Activated CD4-positive, alpha-beta memory T cell treated with anti-CD3 and anti-CD28 coated beads, Interleukin-2, amount 10 ng/mL, durations not matched to agents 7 days and 5 days (primary cell): ENCODE results near the gene ITGB2. TPM values are rescaled to one million over a fixed set of nuclear protein-coding genes. Genes with fewer than 3 reads are reported as not detected.
A peak's percentile ranks its signal among the peaks of the same experiment; 100 is the strongest.

ENCODE experiments used
- CTCF ChIA-PET: fragments of 350-600 bp; sonication (Branson Sonifier 250); formaldehyde crosslinking; loops from one replicate; lab custom pipeline; 2021; ENCODE audit warnings: antibody characterized with exemption, inconsistent platforms; lab: Charles Lee
- POLR2A ChIA-PET: fragments of 350-600 bp; sonication (Branson Sonifier 250); formaldehyde crosslinking; loops from one replicate; lab custom pipeline; 2021; ENCODE audit warnings: antibody characterized with exemption; lab: Charles Lee
- DNase-seq: peaks from one replicate; pipeline ENCODE4 v3.0.0-alpha.2; 2020
- H3K27ac Mint-ChIP-seq: one replicate; pipeline ENCODE4 v1.8.0; 2021; ENCODE audit warnings: mild to moderate bottlenecking, mixed read lengths
- H3K27me3 Mint-ChIP-seq: one replicate; pipeline ENCODE4 v1.8.0; 2021; ENCODE audit warnings: mixed read lengths
- H3K36me3 Mint-ChIP-seq: one replicate; pipeline ENCODE4 v1.8.0; 2021; ENCODE audit warnings: low read depth, mixed read lengths
- H3K4me1 Mint-ChIP-seq: one replicate; pipeline ENCODE4 v1.8.0; 2021; ENCODE audit warnings: mixed read lengths
- H3K4me3 Mint-ChIP-seq: one replicate; pipeline ENCODE4 v1.8.0; 2021; ENCODE audit warnings: mild to moderate bottlenecking, mixed read lengths
- H3K9me3 Mint-ChIP-seq: one replicate; pipeline ENCODE4 v1.8.0; 2021; ENCODE audit warnings: mixed read lengths
- total RNA-seq, 2 experiments: library from RNA; stranded (reverse); gene quantifications; one replicate each; pipeline ENCODE4 v1.2.3, GENCODE V29; 2021

The ITGB2 gene
- total RNA-seq, 2 experiments from 2014 or later = 631 to 642 TPM

GRCh38 chr21:44952116-44952928 lies 31.6 kb upstream of the ITGB2 start:
- POLR2A ChIA-PET = interaction anchor here (1.0 kb wide), 1 partner anchor 13 kb away, joined by 3 read pairs; the partner anchor contains the start of gene SLX9
- Mint-ChIP-seq H3K4me3 (no peak overlapping the region), H3K27me3 (no peaks in the 10 kb centered on the region), H3K27ac (no peak overlapping the region), H3K4me1 (peaks cover 4% of the 10 kb centered on the region), H3K9me3 (no peaks in the 10 kb centered on the region), H3K36me3 (peaks cover 19% of the 10 kb centered on the region)
- CTCF ChIA-PET = interaction anchor here (1.2 to 3.9 kb wide), 2 partner anchors 176 to 185 kb away, joined by 6 to 18 read pairs; no protein-coding TSS in a partner anchor
- DNase-seq = no peak

DNA sequence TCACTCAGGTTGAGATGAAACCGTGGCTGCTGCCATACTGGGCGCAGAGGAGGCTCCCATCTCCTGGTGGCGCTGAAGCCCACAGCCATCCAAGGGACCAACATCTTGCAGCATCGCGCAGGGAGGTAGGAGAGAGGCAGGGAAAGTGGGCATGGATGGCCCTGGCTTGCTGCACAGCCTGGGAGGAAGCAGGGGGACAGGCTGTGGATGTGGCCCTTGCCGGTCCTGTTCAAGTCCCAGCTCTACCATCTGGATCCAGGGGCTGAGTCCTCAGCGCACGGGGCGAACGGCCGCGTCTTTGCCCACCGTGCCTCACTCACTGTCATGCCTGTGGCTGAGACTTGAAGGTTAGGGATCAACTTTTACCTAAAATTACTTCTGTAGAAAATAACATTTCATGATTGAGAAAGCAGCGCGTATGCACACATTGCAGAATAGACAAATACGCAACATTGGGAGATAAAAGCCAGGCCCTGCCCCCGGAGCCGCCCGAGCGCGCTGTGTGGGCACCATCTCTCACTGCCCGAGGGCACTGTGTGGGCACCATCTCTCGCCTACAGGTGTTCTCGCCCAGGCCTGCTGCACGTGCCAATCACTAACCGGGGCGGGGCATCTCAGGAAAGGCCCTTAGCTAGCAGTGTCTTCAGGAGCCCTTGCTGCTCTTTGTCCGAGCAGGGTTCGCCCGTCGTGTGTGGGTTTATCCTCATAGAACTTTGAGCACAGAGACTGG lies 30.7 kb upstream of the ITGB2 start:
- CTCF ChIA-PET = interaction anchor here (3.9 to 11.8 kb wide), 3 partner anchors 177 to 188 kb away, joined by 18 to 178 read pairs (median 150); no protein-coding TSS in a partner anchor
- no peaks in the 10 kb centered on the region for H3K9me3 Mint-ChIP-seq
- POLR2A ChIA-PET = no interaction called here
- H3K36me3 Mint-ChIP-seq = peaks cover 18% of the 10 kb centered on the region
- no peak overlapping the region for H3K4me3 Mint-ChIP-seq
- peaks cover 4% of the 10 kb centered on the region for H3K4me1 Mint-ChIP-seq
- DNase-seq = no peak
- no peaks in the 10 kb centered on the region for H3K27me3 Mint-ChIP-seq
- H3K27ac Mint-ChIP-seq = no peak overlapping the region

DNA sequence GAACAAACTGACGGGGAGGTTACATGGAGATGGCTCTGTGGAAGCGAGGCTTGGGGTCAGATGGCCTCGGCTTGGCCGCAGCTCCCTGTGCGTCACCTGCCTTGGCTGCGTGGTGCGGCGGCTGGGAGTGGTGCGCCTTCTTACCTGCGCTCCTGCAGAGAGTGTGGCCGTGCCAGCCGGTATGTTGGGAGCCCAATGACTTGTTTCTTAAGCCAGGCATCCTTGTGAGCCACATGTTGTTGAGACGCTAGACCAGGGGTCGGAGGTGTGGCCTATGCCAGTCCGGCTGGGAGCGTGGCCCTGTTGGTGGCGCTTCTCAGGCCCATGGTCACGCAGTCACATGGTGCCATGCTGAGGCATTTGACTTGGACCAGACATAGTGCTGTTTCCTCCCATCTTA lies 29.7 kb upstream of the ITGB2 start:
- H3K9me3 Mint-ChIP-seq = no peaks in the 10 kb centered on the region
- DNase-seq = no peak
- ChIA-PET POLR2A (no interaction called here), CTCF (interaction anchor here (0.6 to 11.8 kb wide), 18 partner anchors 8 to 338 kb away, joined by 3 to 178 read pairs (median 4); partner anchors contain the start of genes ADARB1 and POFUT2)
- peaks cover 6% of the 10 kb centered on the region for H3K4me1 Mint-ChIP-seq
- H3K36me3 Mint-ChIP-seq = peaks cover 16% of the 10 kb centered on the region
- H3K27ac Mint-ChIP-seq = no peak overlapping the region
- H3K4me3 Mint-ChIP-seq = no peak overlapping the region
- no peaks in the 10 kb centered on the region for H3K27me3 Mint-ChIP-seq

DNA sequence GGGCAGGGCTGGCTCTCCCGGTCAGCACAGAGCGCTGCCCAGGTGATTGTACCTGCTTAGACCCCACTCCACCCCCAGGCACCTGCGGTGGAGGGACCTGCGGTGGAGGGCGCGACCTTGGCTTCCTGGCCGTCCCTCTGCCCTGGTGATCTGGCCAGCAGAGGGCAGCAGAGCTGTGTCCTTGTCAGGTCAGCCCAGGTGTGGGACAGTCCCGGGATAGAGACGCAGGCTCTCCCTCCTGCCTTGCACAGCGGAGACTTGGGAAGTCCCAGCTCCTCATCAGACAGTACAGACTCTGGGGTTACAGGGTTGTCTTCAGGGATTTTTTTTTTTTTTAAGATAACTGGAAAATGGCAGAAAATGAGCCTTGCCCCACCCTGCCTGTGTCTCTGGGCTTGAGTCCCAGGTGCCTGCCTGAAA lies 29.1 kb upstream of the ITGB2 start:
- peaks cover 8% of the 10 kb centered on the region for H3K4me1 Mint-ChIP-seq
- POLR2A ChIA-PET = no interaction called here
- peak; percentile 84 for DNase-seq
- no peak overlapping the region for H3K27ac Mint-ChIP-seq
- H3K4me3 Mint-ChIP-seq = no peak overlapping the region
- CTCF ChIA-PET = interaction anchor here (0.6 to 11.8 kb wide), 18 partner anchors 8 to 338 kb away, joined by 3 to 178 read pairs (median 4); partner anchors contain the start of genes ADARB1 and POFUT2
- peaks cover 19% of the 10 kb centered on the region for H3K36me3 Mint-ChIP-seq
- H3K9me3 Mint-ChIP-seq = no peaks in the 10 kb centered on the region
- no peaks in the 10 kb centered on the region for H3K27me3 Mint-ChIP-seq

DNA sequence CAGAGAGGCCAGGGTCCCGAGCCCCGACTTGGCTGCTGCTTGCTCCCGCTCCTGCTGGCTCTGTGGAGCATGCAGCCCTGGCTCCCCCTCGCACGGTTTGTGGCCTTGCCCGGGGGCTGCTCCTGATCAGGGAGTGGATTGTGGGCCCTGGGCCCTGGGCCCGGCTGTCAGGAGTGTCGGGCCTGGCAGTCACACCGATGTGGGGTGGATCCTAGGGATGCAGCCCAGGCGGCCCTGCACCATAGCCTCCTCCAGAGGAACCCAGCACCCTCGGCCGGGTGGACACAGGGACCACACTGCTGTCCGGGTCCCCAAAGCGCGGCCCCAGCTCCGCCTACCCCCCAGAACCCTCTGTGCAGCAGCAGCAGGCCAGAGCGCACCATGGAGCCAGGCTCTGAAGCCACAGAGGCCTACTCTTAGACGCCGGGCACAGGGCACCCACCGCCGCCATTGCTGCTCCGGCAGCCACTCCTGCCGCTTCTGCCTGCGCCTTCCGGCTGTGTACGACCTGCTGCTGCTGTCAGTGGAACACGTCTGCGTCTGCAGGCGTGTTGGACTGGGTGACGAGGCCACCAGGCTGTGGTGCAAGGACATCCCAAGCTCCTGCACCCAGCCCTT lies 28.6 kb upstream of the ITGB2 start:
- H3K9me3 Mint-ChIP-seq = no peaks in the 10 kb centered on the region
- no peak overlapping the region for H3K4me3 Mint-ChIP-seq
- no peaks in the 10 kb centered on the region for H3K27me3 Mint-ChIP-seq
- no peak overlapping the region for H3K27ac Mint-ChIP-seq
- H3K4me1 Mint-ChIP-seq = peaks cover 10% of the 10 kb centered on the region
- ChIA-PET POLR2A (interaction anchor here (1.9 kb wide), 1 partner anchor 9 kb away, joined by 5 read pairs; the partner anchor contains the start of gene SLX9), CTCF (interaction anchor here (0.9 to 11.8 kb wide), 11 partner anchors 9 to 190 kb away, joined by 3 to 178 read pairs (median 4); partner anchors contain the start of gene ADARB1)
- H3K36me3 Mint-ChIP-seq = peaks cover 22% of the 10 kb centered on the region
- DNase-seq = no peak

- CTCF ChIA-PET = interaction anchor here (1.0 to 11.8 kb wide), 4 partner anchors 15 to 191 kb away, joined by 3 to 178 read pairs (median 77); no protein-coding TSS in a partner anchor
- Mint-ChIP-seq H3K27me3 (no peaks in the 10 kb centered on the region), H3K9me3 (no peaks in the 10 kb centered on the region), H3K36me3 (peaks cover 27% of the 10 kb centered on the region), H3K4me1 (peaks cover 14% of the 10 kb centered on the region), H3K27ac (no peak overlapping the region), H3K4me3 (no peak overlapping the region)
- no peak for DNase-seq
- POLR2A ChIA-PET = interaction anchor here (1.9 kb wide), 1 partner anchor 9 kb away, joined by 5 read pairs; the partner anchor contains the start of gene SLX9
These were observed 27.9 kb upstream of the ITGB2 start for GRCh38 chr21:44948426-44949120.

- DNase-seq = no peak
- ChIA-PET POLR2A (interaction anchor here (1.9 kb wide), 1 partner anchor 8 kb away, joined by 5 read pairs; the partner anchor contains the start of gene SLX9), CTCF (interaction anchor here (1.0 to 11.8 kb wide), 4 partner anchors 16 to 191 kb away, joined by 3 to 178 read pairs (median 77); no protein-coding TSS in a partner anchor)
- Mint-ChIP-seq H3K36me3 (peaks cover 29% of the 10 kb centered on the region), H3K27me3 (no peaks in the 10 kb centered on the region), H3K4me3 (no peak overlapping the region), H3K27ac (no peak overlapping the region), H3K9me3 (no peaks in the 10 kb centered on the region), H3K4me1 (peaks cover 19% of the 10 kb centered on the region)
These were observed 27.2 kb upstream of the ITGB2 start for GRCh38 chr21:44947930-44948331.

DNA sequence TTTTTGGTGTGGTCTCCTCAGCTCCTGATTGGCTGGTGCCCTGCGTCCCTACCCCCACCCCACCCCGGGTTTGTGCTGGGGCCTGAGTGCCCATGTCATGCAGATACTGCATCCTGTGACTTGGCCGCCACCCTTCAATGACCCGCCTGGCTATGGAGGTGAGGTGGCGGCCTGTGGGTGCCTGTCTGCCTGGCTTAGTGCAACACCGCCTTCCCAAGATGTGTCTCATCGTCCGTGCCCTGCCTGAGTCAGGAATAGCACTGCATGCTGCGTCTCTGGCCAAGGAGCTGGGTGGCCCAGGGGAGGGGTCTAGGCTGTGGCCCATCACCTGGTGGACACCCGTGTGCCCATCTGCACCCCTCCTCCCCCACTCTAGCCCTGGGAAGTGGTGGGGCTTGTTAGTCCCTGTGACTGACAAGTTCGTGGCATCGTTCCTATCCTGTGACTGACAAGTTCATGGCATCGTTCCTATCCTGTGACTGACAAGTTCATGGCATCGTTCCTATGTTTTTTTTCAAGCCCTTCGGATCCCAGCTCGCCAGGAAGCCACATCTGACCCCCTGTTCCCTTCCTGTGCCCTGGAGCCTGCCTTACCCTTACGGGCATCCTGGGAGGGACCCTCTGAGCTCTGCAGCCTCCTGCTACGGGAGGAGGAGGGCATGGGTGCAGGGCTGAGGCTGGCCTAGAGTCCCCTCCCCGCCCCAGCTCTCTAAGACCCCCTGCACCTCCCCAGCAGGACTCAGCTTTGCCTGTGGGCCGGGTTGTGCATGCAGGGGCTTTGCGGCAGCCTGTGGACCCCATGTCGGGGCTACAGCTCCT lies 26.6 kb upstream of the ITGB2 start:
- H3K27ac Mint-ChIP-seq = no peak overlapping the region

GRCh38 chr21:44946254-44947041 lies 25.7 kb upstream of the ITGB2 start:
- no peaks in the 10 kb centered on the region for H3K9me3 Mint-ChIP-seq
- no peak overlapping the region for H3K4me3 Mint-ChIP-seq
- peaks cover 34% of the 10 kb centered on the region for H3K4me1 Mint-ChIP-seq
- DNase-seq = no peak
- no peak overlapping the region for H3K27ac Mint-ChIP-seq
- ChIA-PET CTCF (interaction anchor here (11.6 to 11.8 kb wide), 2 partner anchors 182 to 193 kb away, joined by 150 to 178 read pairs; no protein-coding TSS in a partner anchor), POLR2A (no interaction called here)
- peaks cover 28% of the 10 kb centered on the region for H3K36me3 Mint-ChIP-seq
- H3K27me3 Mint-ChIP-seq = no peaks in the 10 kb centered on the region

More for the DNA sequence above, 26.6 kb upstream of the ITGB2 start:
- ChIA-PET CTCF (interaction anchor here (1.0 to 11.8 kb wide), 4 partner anchors 16 to 192 kb away, joined by 3 to 178 read pairs (median 77); no protein-coding TSS in a partner anchor), POLR2A (interaction anchor here (1.9 kb wide), 1 partner anchor 8 kb away, joined by 5 read pairs; the partner anchor contains the start of gene SLX9)
- Mint-ChIP-seq H3K36me3 (peaks cover 29% of the 10 kb centered on the region), H3K27me3 (no peaks in the 10 kb centered on the region), H3K9me3 (no peaks in the 10 kb centered on the region), H3K4me3 (no peak overlapping the region), H3K4me1 (peaks cover 25% of the 10 kb centered on the region)
- no peak for DNase-seq

DNA sequence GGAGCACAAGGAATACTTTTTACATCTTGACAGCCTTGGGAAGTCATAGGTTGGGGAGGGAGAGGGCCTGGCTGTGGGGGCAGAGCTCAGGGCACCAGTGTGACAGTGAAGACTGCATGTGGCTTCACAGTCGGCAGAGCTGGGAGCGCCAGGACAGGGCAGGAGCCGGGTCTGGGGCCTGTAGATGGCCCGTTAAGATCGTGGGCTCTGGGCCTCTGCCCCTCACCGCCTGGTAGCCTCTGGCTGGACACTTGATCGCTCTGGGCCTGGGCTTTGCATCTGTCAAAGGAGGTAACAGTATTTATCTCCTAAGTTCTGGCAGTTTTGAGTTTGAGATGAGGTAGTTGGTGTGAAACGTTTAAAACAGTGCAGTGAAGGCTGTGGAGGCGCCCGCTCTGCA lies 23.9 kb upstream of the ITGB2 start:
- H3K27ac Mint-ChIP-seq = no peak overlapping the region
- POLR2A ChIA-PET = interaction anchor here (0.9 to 1.6 kb wide), 2 partner anchors 12 to 181 kb away, joined by 3 to 4 read pairs; no protein-coding TSS in a partner anchor
- no peaks in the 10 kb centered on the region for H3K9me3 Mint-ChIP-seq
- H3K4me3 Mint-ChIP-seq = no peak overlapping the region
- peaks cover 25% of the 10 kb centered on the region for H3K36me3 Mint-ChIP-seq
- CTCF ChIA-PET = interaction anchor here (11.6 to 11.8 kb wide), 2 partner anchors 184 to 195 kb away, joined by 150 to 178 read pairs; no protein-coding TSS in a partner anchor
- no peak for DNase-seq
- peaks cover 44% of the 10 kb centered on the region for H3K4me1 Mint-ChIP-seq
- H3K27me3 Mint-ChIP-seq = no peaks in the 10 kb centered on the region
